AG04449 (cell line): Measurements from ENCODE around the gene CNTNAP2.
"Not testable (repeated sequence)": the region's sequence is repeated elsewhere in the genome, so short reads cannot be mapped to it uniquely, and the experiment has no call there.

ENCODE experiments used
- CTCF ChIA-PET: fragments of 350-600 bp; formaldehyde crosslinking; extraction: SDS; loops from one replicate; lab custom pipeline; 2021; ENCODE audit warnings: antibody characterized with exemption; lab: Yijun Ruan, JAX
- POLR2A ChIA-PET: fragments of 400-600, 350-600 bp; formaldehyde crosslinking; extraction: SDS; loops from one replicate; lab custom pipeline; 2020; ENCODE audit warnings: antibody characterized with exemption, inconsistent platforms; lab: Yijun Ruan, JAX
- DNase-seq: peaks from one replicate; pipeline ENCODE4 v3.0.0-alpha.2; 2010; ENCODE audit warnings: low read depth, low spot score
- H3K4me3 ChIP-seq: 2 replicates; pipeline ENCODE4 v1.5.1; 2011; ENCODE audit warnings: low read depth, mild to moderate bottlenecking, control low read depth, low read length
- TF ChIP-seq, protein P1 (sequence below): IDR thresholded peaks from one replicate; pipeline ENCODE4 v1.5.1; 2011; ENCODE audit warnings: mild to moderate bottlenecking, moderate library complexity, low read length, control low read depth, inconsistent platforms; ENCODE audit not compliant: insufficient read depth; ENCODE audit errors: missing control alignments

CNTNAP2 gene

DNA sequence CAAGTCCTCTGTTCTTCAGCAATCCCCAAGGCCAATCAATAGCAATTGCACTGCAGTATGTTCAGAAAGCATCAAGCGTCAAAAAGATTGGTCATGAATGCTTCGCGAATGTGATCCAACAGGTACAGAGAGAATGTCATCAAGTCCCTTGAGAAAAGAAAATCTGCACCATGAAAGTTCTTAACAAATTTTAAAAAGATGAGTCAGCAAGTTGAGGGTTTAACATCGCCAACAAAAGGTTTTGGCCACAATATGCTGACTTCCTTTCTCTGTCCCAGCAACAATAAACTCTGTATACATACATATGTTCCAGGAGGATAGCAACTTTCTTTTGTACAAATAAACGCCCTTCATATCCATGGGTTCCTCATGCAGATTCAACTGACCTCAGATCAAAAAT is 2305.4 kb downstream of the CNTNAP2 start:
- no peak overlapping the region for H3K4me3 ChIP-seq
- ChIA-PET CTCF (no interaction called here), POLR2A (no interaction called here)
- TF ChIP-seq, protein P1, sequence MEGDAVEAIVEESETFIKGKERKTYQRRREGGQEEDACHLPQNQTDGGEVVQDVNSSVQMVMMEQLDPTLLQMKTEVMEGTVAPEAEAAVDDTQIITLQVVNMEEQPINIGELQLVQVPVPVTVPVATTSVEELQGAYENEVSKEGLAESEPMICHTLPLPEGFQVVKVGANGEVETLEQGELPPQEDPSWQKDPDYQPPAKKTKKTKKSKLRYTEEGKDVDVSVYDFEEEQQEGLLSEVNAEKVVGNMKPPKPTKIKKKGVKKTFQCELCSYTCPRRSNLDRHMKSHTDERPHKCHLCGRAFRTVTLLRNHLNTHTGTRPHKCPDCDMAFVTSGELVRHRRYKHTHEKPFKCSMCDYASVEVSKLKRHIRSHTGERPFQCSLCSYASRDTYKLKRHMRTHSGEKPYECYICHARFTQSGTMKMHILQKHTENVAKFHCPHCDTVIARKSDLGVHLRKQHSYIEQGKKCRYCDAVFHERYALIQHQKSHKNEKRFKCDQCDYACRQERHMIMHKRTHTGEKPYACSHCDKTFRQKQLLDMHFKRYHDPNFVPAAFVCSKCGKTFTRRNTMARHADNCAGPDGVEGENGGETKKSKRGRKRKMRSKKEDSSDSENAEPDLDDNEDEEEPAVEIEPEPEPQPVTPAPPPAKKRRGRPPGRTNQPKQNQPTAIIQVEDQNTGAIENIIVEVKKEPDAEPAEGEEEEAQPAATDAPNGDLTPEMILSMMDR, result no peak
- DNase-seq, result no peak

DNA sequence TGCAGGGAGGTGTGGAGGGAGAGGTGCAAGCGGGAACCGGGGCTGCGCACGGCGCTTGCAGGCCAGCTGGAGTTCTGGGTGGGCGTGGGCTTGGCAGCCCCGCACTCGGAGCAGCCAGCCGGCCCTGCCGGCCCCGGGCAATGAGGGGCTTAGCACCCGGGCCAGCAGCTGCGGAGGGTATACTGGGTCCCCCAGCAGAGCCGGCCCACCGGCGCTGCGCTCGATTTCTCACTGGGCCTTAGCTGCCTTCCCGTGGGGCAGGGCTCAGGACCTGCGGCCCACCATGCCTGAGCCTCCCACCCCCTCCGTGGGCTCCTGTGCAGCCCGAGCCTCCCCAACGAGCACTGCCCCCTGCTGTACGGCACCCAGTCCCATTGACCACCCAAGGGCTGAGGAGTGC is 2309.8 kb downstream of the CNTNAP2 start:
- DNase-seq, POLR2A ChIA-PET, H3K4me3 ChIP-seq, CTCF ChIA-PET: not testable (repeated sequence)

DNA sequence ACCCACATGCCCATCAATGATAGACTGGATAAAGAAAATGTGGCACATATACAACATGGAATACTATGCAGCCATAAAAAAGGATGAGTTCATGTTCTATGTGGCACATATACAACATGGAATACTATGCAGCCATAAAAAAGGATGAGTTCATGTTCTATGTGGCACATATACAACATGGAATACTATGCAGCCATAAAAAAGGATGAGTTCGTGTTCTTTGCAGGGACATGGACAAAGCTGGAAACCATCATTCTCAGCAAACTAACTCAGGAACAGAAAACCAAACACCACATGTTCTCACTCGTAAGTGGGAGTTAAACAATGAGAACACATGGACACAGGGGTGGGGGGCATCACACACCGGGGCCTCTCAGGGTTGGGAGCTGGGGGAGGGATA is 2314.1 kb downstream of the CNTNAP2 start:
- H3K4me3 ChIP-seq, DNase-seq, CTCF ChIA-PET, POLR2A ChIA-PET: not testable (repeated sequence)

DNA sequence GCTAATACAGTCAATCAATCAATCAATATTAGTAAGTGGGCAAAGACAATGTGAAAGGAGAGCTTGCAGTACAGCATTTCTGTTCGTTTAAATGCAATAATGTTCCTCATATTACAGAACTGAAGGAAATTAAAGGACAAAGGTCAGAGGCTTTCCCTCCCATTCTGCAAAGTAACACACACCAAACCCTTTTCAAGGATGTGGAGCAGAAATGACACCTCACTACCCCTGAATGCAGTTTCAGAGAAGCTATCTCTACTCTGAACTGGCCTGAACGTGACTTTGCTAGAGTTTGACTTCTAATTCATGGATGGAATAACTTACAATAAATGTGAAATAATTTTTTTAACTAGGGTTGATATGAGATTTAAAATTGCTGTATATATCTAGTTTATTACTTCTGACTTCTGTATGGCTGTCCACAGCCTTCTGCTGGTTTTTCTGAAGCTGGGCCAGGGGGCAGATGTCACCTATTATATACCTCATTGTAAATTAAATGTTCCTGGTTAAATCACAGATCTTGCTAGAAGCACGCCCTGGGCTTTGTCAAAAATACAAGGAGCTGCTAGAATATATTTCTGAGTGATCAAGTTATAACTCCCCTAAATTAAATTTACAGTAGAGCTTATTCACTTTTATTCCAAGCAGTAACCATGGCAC is 2317.1 kb downstream of the CNTNAP2 start:
- DNase-seq, result no peak
- ChIA-PET CTCF (no interaction called here), POLR2A (no interaction called here)
- no peak overlapping the region for H3K4me3 ChIP-seq
- TF ChIP-seq, protein P1, result no peak

DNA sequence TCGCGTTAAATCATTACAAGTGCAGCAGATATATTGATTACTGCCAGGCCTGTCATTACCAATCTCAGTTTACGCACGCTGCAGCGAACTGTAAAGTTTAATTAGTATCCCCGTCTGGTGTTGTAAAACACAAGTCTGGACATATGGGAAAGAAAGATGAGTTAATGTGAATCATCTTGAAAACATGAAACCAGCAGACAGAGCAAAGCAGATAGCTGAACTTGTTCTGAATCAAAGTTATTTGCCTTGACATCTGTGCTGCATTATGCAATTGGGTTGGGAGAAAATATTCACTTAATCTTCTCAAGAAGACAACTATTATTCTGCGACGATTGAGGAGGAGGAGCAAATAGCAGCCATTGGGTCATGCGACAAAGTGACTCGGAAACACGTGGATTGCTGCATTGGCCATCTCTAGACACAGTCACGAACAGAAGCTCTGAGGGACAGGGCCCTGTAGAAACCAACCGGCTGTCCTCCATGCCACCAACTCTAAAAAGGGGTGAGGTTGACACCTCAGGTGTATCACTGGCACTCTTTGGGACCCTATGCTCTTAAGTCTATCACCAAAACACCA is 2317.7 kb downstream of the CNTNAP2 start:
- no peak overlapping the region for H3K4me3 ChIP-seq
- DNase-seq, result no peak
- POLR2A ChIA-PET, result no interaction called here
- TF ChIP-seq, protein P1, result no peak
- CTCF ChIA-PET, result no interaction called here

DNA sequence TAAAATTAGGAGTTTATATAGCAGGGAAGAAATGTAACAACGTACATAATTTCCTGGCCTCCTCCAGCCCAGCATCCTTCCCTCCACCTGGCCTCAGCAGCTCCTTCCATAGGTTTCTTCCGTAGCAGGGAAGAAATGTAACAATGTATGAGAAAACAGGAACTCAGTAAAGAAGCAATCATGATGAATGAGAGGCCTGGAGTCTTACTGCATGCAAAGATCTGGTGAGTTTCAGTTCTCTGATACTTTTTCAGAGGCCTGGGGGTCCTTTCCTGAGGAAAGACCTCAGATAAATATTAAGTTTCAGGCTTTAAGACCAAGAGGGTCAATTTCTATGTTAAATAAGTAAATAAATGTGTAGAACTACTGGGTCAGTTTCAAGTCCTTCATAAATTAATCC is 2318.3 kb downstream of the CNTNAP2 start:
- POLR2A ChIA-PET, result no interaction called here
- H3K4me3 ChIP-seq, result no peak overlapping the region
- no peak for DNase-seq
- TF ChIP-seq, protein P1, result no peak
- CTCF ChIA-PET, result no interaction called here

DNA sequence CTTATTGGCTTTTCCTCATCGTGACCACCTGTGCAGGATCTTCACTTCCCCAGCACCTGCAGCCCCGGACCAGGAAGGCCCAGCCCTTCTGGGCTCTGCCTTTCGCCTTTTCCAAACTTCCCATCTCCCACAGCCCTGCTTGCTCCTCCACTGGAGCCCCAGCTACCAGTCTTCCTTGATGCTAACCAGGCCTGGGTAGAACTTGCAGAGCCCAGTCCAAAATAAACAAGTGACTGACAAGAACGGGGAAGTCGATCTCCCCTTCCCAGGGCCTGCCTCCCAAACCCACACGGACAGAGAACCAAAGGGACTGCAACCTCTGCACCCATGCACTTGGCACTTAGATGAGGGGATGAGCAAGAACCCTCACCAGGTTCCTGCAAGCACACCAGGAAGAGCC is 2319.1 kb downstream of the CNTNAP2 start:
- no peak overlapping the region for H3K4me3 ChIP-seq
- TF ChIP-seq, protein P1, result no peak
- ChIA-PET CTCF (no interaction called here), POLR2A (no interaction called here)
- DNase-seq, result no peak
